D721Med (cell line): ENCODE results near the gene TOM1.

ENCODE experiments used
- DNase-seq: peaks from one replicate; pipeline ENCODE4 v3.0.0; 2011; ENCODE audit warnings: low spot score; ENCODE audit not compliant: insufficient read length
- FAIRE-seq: peaks from 2 replicates; lab custom pipeline; 2011; peaks lifted over from hg19 to GRCh38; lab: Jason Lieb, UNC
- TF ChIP-seq, protein P1 (sequence below): IDR thresholded peaks from 2 replicates; pipeline ENCODE4 v1.5.1; 2012; ENCODE audit warnings: mild to moderate bottlenecking, control low read depth; ENCODE audit not compliant: insufficient read depth; ENCODE audit errors: missing control alignments

TOM1 gene

DNA sequence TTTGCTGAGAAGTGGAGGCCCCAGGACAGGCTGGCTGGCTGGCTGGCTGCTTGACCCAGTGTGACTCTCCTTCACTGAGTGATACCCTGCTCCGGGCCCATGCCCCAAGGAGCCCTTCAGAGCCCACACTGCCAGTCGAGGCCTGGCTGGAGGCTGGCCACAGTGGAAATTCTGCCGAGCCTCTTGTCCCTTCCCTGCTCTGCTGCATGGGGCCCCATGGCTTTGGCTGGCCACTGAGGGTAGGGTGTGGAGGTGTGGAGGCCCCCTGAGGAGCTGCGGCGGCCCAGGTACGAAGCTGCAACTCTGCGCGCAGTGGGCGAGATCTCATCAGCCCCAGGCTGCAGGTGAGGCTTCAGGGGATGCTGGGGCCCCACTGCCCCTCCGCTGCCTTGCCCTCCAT is 47.8 kb downstream of the TOM1 start:
- DNase-seq (no peak), FAIRE-seq (no peak)
- TF ChIP-seq, protein P1, sequence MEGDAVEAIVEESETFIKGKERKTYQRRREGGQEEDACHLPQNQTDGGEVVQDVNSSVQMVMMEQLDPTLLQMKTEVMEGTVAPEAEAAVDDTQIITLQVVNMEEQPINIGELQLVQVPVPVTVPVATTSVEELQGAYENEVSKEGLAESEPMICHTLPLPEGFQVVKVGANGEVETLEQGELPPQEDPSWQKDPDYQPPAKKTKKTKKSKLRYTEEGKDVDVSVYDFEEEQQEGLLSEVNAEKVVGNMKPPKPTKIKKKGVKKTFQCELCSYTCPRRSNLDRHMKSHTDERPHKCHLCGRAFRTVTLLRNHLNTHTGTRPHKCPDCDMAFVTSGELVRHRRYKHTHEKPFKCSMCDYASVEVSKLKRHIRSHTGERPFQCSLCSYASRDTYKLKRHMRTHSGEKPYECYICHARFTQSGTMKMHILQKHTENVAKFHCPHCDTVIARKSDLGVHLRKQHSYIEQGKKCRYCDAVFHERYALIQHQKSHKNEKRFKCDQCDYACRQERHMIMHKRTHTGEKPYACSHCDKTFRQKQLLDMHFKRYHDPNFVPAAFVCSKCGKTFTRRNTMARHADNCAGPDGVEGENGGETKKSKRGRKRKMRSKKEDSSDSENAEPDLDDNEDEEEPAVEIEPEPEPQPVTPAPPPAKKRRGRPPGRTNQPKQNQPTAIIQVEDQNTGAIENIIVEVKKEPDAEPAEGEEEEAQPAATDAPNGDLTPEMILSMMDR = no peak

- no peak for FAIRE-seq
- TF ChIP-seq, protein P1 = no peak
- DNase-seq = no peak
Measured at GRCh38 chr22:35348026-35348590, 48.4 kb downstream of the TOM1 start.

GRCh38 chr22:35348703-35349102 is 49.0 kb downstream of the TOM1 start:
- TF ChIP-seq, protein P1 = no peak
- DNase-seq (no peak), FAIRE-seq (no peak)

DNA sequence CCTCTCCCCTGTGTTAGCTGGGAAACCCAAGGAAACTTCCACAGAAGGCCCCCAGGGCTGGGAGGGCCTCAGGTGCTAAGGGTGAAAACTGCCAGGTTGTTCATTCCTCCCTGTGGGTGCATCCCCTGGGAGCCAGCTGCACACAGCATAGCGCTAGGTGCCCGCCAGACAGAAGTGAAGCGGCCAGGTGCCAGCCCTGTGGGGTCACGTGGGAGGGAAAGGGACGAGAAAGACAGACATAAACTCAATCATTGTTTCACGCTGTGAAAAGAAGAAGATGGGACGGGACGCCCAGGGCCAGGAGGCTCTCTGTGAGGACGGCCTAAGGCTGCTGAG is 49.6 kb downstream of the TOM1 start:
- FAIRE-seq (no peak), DNase-seq (no peak)
- TF ChIP-seq, protein P1 = no peak

DNA sequence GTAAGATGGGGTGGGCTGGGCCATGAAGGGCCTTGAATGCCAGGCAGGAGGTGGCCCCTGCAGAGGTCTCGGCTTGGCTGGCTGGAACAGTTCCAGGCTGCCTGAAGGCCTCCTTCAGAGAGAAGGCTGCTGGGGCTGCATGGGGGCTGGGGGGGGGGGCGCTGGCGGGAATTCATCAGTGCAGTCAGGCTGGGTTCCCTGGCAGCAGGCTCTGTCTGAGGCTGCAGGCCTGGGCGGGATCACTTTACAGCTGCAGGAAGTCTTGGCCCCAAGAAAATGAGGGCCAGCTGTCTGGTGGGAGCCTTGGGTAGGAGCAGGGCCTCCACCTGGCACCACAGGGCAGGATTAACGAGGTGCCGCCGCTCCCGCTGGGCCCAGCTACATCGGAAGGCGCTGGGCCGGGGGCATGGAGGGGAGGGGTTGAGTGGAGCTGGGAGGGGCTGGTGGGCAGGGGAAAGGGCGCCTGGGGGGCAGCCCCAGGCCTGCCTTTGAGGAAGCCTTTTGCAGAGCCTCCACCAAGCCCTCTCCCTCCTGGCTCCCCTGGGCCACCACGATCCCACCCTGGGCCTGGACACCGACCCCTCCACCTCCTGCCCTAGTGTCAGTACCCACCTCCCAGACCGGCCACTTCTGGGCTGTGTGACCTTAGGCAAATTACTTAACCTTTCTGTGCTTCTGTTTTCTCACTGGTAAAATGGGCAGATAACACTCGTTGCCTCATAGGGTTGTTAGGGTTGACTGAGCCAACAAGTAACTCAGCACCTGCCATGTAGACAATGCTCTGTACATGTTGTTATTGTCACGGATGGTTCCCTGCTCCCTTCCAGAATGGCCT is 50.2 kb downstream of the TOM1 start:
- DNase-seq = no peak
- TF ChIP-seq, protein P1 = no peak
- FAIRE-seq = no peak

DNA sequence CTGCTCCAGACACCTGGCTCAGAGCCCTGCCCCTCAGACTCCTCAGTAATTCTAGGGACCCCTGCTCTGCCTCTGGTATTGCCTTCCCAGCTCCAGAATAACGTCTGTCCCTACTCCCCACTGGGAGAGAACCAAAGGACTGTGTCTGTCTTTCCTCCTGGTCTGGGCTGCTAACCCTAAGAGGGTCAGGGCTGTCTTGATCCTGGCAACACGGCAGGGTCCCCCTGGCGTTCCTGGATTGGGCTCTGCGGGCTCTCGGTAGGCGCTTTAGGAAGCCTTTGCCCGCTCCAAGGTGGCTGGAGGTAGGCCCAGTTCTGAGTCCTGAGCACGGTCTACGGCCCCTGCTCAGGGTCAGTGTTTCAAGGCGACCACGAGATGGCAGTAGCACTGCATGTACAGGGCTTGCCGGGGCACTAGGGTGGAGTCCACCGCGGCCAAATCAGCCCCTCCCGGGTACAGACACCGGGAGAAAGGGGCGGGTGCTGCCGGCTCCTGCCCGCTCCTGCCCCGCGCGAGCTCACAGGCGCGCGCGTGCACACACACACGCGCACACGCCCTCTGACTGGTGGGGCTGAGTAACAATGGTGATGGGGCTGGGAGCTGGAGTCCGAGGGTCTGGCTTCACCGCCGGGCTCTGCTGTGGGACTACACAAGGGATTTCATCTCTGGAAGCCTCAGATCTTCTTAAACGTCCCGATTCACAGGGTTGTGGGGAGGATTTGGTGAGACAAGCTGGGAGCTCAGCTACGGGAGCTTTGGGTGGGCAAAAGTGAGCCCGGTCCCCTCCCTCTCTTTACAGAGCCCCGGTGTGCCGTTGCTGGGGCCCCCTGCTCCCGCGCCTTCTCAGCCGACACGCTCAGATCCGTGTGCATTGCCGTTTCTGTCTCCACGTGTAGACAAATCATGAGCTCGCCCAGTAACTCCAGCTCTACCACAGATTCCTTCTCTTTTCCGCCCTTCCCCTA is 51.1 kb downstream of the TOM1 start:
- FAIRE-seq (no peak), DNase-seq (peak; percentile 57)
- TF ChIP-seq, protein P1 = peak; percentile 82
